Endometrium (tissue), 2 donors: ENCODE data around the gene HDAC10.
"Not testable (repeated sequence)": the region's sequence is repeated elsewhere in the genome, so short reads cannot be mapped to it uniquely, and the experiment has no call there.

Experiments
- FAIRE-seq: peaks from 2 replicates; lab custom pipeline; 2012; peaks lifted over from hg19 to GRCh38; lab: Jason Lieb, UNC
- donor health status: control.
- donor health status: control.

The HDAC10 gene

DNA sequence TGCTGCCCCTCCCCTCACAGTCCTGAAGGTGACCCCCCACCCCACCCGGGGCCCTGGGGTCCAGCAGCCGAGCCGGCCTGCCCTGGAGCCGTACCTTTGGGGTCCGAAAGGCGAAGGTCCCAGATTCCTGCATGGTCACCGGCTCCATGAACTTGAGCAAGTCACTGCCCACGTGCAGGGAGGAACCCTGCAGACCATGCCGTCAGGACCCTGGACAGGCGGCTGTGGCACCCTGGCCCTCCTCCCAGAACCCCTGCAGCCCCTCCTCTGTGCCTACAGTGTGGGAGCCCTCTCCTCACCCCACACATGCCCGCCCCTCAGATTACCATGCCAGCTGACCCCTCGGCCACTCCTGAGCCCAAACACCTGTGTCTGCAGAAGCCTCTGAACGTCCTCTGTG is 33.4 kb upstream of the HDAC10 start:
- no peak for FAIRE-seq

DNA sequence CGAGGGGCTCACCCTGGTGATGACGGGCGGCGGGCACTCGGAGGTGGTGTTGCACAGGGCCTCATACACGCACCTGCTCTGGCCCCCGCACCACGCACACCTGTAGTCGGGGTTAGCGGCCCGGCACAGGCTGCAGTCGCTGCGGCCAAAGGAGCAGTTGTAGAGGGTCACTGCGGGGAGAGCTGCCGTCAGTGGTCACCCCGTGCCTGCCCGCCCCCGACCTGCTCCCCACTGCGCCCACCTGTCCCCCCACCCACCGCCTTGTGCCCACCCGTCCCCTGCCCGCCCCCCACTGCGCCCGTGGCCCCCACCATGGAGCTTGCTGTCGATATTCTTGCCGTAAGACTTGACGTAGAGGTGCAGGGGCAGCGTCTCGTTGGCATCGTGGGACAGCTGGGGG is 32.8 kb upstream of the HDAC10 start:
- no peak for FAIRE-seq

DNA sequence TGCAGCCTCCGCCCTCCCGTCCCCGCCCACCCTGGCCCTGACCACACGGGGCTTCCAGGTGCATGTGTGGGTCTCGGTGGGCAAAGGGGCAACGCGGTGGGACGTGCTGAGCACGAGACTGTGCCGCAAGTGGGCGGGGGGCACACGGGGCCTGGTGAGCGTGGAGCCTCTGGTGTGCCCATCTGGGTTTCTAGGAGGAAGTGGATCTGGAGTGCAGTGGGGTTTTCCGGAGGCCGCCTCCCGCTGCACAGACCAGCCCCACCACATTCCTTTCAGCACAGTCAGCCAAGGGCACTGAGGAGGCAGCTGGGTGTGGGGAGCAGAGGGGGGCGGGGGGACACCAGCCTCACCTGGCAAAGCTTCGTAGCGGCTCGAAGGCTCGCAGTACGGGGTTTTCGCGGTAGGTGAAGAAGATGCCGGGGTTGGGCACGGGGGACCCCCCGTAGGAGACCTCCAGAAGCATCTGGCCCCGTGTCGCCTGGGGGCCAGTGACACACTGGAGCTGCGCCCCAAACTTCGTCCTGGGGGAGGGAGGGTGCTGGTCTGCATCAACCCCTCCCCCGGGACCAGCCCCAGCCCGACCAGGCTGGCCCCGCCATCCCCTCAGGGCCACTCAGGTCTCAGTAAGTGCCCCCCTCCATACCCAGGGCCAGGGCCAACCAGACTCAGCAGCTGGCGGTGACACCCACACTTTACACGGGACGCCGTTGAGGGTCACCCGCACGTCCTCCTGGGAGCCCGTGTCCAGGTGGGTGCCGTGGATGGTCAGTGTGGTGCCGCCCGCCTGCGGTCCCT is 31.5 kb upstream of the HDAC10 start:
- FAIRE-seq: no peak

DNA sequence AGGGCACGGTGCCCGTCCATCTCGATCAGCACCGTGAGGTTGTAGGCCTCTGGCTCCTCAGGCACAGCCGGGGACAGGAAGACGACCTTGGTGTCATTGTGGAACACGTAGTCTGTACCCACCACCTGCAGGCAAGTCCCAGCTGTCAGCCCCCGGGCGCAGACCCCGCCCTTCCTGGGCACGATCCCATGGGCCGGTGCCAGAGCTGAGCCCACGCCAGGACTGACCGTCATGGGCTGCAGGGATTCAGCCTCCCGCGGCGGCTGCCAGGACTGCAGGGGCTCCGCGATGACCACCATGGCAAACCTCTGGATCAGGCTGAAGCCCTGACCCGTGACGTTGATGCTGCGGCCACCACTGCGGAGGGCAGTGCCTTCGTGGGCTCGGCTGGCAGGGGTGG is 30.9 kb upstream of the HDAC10 start:
- no peak for FAIRE-seq

DNA sequence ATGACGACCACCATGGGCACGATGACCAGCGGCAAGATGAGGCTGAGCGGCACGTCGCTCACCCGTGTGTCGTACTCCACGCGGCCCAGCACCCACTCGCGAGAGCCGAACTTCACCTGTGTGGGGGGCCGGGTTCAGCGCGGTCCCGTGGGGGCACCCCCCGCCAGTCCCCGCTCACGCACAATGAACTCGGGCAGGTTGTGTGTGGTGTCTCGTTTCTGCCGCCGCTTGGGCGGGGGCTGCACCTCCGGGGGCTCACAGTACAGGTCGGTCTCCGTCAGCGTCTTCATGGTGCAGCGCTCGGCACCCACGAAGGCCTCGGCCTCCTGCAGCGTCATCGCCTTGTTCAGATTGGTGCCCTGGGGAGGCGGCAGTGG is 30.3 kb upstream of the HDAC10 start:
- no peak for FAIRE-seq

DNA sequence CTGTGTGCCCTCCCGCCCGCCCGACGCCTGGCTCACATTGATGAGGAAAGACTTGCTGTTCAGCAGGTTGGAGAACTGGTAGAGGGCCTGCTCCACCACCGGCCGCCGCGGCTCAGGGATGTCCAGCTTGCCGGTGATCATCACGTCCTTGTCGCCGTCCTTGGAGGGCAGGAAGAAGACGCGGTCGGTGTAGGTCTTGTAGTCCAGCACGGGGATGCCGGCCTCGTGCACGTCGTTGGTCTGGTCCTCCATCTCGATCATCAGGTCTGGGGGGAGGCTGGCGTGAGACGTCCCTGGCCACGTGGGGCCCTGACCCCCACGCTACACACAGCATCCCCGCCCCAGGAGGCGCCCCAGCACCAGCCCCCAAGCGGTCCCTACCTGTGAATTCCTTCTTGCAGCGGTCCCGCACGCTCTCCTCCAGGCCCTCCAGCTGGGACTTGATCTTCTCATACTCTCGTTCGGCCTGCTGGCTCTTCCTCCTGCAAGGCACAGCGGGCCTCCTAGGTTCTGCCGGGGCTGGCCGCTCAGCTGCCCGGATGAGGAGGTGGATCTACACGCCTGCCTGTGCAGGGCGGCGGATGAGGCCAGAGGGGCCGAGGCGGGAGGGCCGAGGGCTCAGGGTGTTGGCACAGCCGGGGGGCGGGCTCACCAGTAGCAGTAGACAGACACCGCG is 29.8 kb upstream of the HDAC10 start:
- no peak for FAIRE-seq

DNA sequence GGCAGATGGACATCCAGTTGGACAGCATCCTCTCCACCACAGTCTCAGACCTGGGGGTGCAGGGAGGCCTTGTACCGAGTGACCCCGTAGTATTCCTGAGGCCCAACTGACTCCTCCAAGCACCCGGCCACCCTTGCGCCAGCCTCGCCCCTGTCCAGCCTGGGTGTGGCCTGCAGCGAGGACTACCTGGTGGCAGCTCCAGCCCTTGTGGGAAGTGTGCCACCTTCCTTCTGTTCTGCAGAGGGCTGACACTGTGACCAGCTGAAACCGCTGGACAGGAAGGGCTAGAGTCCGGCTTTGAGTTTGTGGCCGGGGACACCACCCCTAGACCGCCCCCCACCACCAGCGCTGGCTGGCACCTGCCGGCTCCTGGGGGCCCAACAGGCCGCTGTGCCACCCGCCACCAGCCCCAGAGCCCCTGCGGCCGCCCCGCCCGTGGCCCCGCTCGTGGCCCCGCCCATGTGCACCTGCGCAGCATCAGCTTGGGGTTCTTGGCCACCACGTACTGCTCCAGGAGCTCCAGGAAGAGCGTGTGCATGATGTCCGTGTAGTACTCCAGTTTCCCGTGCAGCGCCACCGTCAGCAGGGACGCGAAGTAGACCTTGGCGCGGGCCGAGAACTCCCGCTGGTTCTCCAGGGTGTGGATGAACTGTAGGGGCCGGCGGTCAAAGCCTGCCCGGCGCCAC is 29.1 kb upstream of the HDAC10 start:
- FAIRE-seq: no peak

DNA sequence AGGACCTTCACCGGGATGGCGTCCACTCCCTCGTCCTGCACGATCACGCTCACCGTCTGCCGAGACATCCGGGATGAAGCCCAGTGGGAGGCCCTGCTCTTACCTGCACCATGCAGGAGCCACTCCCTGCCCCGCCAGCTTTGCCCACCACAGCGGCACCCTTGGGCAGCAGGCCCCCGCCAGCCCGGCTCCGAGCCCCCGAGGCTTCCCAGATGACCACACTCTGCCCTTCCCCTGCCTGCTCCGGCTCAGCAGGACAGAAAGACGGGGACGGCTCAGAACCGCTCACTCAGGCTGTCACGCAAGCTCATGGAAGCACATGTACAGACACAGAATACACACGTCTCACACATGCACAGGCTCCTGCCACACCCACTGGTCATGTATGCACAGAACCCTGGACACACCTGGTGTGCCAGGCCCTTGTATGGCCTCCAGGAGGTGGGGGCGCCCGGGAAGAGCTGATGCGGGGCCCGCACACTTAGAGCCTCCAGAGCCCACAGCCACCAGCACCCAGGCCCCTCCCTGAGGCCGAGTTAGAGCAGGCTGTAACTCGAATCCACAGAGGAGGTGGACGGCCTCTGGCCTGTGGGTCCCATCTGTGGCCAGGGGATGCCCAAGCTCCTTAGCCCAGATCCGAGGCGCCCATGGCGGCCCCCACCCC is 28.0 kb upstream of the HDAC10 start:
- no peak for FAIRE-seq

DNA sequence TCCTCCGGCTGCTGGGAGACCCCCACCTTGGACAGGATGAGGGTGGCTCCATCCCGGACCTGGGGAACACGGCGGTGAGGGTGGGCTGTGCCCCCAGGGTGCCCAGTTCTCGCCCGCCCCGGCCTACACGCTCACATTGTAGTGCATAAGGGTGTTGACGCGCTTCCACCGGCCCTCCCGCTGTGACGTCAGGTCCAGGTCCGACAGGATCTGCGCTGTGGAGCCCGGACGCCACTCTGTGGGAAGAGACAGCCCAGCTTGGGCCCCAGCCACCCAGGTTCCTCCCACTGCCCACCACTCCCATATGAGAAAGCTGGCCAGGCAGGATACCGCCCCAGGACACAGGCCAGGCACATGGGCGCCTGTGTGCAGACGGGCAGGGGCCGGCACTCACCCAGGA is 27.4 kb upstream of the HDAC10 start:
- no peak for FAIRE-seq

DNA sequence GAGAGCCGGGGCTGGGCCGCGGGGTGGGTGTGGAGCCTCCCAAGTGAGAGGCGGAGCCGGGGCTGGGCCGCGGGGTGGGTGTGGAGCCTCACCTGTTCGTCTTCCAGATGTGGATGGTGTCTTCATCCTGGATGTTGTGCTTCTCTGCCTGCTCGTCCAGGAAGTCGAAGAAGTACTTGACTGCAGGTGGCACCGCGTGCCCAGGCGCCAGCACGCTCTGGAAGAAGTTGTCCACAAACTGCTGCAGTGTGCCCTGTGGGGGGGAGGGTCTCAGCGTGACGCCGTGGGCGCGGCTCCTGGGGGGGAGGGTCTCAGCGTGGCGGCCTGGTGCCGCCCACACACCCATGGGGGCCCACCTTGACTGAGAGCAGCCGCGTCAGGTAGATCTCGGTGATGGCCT is 26.7 kb upstream of the HDAC10 start:
- FAIRE-seq: no peak

DNA sequence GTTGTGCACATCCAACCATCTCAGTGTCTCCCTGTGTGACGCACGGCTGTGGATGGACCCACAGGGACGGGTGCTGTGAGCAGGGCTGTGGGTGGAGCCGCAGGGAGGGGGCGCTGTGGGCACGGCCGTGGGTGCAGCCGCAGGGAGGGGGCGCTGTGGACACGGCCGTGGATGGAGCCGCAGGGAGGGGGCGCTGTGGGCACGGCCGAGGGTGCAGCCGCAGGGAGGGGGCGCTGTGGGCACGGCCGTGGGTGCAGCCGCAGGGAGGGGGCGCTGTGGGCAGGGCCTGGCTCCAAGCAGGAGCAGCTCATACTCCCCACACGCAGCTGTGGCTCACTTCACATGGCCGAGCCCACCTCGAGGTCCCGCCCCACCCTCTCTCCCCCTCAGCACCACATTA is 25.1 kb upstream of the HDAC10 start:
- FAIRE-seq: no peak

DNA sequence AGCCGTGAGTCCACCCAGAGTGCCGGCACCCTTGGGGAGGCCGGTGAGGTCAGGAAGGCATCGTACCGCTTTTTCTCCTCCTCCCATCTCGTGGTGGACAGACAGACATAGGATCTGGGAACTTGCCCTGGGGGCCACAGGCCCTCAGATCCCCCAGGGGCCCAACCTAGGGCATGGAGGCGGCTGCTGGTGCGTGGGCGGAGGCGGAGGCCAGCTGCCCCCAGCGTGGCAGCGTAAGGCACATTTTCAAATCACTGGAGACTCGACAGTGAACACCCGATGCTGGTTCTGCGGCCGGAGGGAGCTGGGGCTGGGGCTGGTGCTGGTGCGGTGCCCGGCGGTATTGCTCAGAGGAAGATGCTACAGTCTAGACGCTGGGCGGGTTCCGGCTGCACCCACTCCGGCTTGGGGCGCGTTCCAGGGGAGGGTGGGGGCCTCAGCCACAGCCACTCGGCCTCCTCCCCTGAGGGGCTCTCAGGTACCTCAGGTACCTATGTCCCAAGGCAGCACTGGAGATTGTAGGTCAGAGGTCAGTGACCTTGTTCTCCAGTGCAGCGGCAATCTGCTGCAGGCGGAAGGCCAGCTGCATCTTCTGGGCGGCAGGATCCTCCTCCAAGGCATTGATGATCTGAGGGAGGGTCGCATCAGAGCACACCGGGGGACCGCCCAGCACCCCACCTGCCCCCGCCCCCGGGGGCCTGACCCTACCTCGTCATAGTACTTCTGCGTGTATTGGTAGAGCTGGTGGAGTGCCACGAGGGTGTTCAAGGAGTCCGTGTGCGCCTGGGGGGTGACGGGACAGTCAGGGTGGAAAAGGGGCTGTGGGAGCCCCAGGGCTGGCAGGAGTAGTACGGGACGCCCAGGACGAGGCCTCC is 24.4 kb upstream of the HDAC10 start:
- no peak for FAIRE-seq

DNA sequence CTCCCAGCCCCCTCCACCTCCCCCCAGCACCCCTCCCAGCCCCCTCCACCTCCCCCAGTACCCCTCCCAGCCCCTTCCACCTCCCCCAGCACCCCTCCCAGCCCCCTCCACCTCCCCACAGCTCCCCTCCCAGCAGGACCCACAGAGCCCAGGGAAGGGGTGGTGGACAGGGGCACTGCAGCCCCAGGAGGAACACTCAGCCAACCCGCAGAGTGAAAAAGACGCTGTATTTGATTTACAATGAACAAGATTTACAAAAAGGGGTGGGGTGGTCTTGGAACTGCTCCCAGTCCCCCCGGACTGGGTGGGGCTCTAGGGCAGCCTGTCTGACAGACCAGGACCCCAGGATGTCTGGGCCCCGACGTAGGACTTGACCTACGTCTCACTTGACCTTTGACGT is 23.7 kb upstream of the HDAC10 start:
- no peak for FAIRE-seq

DNA sequence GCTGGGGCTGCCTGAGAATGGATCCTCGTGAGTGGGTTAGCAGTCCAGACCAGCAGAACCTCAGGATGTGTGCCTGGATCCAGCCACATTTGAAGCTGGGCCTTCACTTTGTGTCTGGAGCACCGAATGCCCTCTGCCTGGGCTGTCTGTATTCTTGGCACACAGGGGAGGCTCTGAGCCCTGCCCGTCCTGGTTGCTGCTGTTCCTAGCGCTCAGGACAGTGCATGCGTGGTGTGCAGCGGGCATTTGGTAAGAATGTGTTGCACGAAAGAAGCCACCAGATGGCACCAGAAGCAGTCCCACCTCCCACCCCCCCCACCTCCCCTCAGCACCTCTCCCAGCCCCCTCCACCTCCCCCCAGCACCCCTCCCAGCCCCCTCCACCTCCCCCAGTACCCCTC is 23.2 kb upstream of the HDAC10 start:
- FAIRE-seq: no peak

DNA sequence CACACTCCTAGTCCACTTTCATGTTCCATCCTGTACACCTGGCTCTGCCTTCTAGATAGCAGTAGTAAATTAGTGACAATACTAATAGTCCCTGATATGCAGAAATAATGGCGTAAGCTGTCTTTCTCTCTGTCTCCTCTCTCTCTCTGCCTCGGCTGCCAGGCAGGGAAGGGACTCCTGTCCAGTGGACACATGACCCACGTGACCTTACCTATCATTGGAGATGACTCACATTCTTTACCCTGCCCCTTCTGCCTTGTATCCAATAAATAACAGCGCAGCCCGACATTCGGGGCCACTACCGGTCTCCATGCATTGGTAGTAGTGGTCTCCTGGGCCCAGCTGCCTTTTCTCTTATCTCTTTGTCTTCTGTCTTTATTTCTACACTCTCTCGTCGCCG is 22.7 kb upstream of the HDAC10 start:
- FAIRE-seq: not testable (repeated sequence)

DNA sequence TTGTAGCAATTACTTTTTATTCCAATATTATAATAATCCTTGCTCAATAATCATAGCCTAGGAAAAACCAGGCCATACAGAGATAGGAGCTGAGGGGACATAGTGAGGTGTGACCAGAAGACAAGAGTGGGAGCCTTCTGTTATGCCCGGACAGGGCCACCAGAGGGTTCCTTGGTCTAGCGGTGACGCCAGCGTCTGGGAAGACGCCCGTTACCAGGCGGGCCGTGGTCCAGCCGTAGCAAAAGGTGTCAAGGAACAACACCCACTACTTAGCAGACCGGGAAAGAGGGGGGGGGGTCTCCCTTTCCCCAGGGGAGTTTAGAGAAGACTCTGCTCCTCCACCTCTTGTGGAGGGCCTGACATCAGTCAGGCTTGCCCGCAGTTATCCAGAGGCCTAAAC is 22.3 kb upstream of the HDAC10 start:
- not testable (repeated sequence) for FAIRE-seq

DNA sequence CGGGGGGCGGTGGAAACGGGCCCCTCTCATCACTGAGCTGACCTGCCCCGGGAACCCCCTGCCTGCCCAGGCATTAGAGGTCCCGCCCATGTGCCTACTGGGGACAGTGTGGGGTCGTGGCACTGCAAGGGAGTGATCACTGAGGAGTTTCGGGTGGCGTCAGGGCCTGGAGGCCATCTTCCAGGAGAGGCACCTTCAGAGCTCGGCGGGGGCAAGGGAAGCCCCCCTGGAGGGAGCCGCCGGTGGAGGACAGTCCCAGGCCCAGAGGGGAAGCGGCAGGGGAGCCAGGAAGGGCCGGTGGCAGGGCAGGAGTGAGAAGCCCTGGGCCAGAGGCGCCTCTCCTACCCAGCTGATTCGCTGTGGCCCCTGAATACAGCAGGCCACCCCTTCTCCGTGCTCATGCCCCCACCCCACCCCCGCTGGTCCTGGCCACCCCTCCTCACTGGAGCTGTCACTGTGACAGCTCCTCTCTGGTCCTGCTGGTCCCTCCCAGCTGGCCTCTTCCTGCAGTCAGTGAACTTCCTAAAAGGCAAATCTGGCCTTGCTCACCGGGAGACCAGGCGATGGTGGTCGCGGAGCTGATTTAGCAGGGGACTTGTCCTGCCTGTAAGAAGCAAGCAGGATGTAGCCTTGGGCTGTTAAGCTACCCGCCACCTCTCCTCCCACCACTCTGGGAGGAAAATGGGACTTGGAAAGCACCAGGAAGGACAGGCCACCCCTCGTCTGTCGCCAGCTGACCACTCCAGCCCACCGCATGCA is 21.2 kb upstream of the HDAC10 start:
- no peak for FAIRE-seq

DNA sequence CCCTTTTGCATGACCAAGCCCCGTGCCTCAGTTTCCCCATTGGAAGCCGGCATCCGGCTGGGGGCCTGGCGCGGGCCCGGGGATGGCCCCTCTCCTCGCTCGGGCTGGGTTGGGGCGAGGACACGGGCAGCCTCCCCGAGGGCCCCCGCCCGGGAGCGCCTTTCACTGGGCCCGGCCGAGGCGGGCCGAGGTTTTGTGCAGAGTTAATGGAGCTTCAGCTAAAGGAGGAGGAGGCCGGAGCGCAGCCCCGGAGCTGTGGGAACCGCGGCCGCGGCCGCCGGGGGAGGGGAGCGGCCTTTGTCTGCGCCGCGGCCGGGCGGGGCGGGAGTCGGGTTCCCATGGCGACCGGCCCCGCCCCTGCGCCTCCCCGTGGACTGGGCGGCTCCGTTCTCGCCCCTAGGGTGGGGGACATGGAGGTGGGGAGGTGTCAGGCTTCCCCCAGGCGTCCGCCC is 20.5 kb upstream of the HDAC10 start:
- no peak for FAIRE-seq

DNA sequence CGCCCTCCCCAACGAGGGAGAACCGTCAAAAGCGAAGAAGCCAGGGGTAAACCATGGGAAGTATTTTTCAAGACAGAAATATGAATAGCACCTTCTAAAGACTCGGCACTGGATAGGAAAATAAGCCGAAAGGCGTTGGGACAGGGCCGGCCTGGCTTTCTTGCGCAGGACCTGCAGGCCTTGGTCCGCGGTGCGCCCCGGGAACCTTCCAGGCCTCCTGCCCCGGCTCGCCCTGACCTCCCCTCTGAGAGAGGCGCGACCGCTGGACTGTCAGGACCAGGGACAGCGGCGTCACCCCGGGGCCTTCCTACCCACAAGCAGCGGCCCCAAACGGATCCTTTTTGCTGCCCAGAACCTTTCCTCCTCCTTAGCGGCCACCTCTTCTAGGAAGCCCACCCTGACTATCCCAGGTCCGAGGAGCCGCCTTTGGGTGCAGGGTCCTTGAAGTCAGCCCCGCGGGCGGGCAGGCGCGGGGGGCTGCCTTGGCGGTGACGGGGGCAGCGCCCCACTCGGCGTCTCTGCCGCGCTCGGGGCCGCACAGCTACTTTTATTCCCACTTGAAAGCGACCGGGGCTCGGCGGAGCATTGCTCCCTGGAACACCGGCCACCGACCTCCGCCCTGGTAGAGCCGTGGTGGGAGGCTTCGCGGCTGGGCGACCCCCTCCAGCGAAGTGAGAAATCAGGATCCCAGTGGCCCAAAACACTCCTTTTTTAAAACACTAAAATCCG is 19.8 kb upstream of the HDAC10 start:
- FAIRE-seq: no peak

DNA sequence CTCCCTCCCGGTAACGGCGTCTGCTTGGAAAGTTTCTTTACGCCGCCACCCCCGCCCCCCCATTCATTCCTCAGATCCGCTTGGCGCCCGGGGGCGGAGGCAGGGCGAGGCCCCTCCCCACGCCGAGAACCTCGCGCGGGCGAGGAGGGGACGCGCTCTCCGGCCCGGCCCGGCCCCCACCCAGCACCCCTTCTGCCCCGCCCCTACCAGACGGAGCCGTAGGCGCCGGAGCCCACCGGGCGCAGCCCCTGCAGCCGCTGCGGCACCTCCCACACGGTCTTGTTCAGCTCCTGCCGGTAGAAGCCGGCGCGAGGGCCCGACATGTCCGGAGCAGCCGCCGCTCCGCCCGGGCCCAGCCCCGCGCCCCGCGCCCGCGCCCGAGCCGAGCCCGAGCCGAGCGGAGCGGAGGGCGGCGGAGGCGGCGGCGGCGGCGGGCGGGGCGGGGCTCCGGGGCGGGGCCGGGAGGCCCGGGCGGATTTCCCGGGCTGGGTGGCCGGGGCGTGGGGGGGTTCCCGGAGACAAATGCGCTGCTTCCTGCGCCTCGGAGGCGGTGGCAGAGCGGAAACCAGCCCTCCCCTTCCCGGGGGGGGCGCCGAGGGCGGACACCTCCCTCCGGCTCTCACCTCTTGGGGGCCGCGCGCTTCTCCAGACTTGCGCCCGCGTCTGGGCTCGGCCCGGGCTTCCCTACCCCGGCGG is 19.1 kb upstream of the HDAC10 start, which contains the start of gene MAPK11:
Gene MAPK11, minus strand, starts transcription at position 411 of the 696 bp plus-strand sequence. Its CDS starts 88 bp downstream, at position 323.
- FAIRE-seq: no peak
